GM19239 (cell line): ENCODE measurements around the gene GALNT2.

Source experiments
- DNase-seq: peaks from one replicate; pipeline ENCODE4 v3.0.0; 2011; ENCODE audit warnings: low spot score; ENCODE audit not compliant: insufficient read length
- FAIRE-seq: peaks from 2 replicates; lab custom pipeline; 2011; peaks lifted over from hg19 to GRCh38; lab: Jason Lieb, UNC

The GALNT2 gene

GRCh38 chr1:230141797-230142607, 75.0 kb downstream of the GALNT2 start:
- DNase-seq (no peak), FAIRE-seq (peak; percentile 8)

DNA sequence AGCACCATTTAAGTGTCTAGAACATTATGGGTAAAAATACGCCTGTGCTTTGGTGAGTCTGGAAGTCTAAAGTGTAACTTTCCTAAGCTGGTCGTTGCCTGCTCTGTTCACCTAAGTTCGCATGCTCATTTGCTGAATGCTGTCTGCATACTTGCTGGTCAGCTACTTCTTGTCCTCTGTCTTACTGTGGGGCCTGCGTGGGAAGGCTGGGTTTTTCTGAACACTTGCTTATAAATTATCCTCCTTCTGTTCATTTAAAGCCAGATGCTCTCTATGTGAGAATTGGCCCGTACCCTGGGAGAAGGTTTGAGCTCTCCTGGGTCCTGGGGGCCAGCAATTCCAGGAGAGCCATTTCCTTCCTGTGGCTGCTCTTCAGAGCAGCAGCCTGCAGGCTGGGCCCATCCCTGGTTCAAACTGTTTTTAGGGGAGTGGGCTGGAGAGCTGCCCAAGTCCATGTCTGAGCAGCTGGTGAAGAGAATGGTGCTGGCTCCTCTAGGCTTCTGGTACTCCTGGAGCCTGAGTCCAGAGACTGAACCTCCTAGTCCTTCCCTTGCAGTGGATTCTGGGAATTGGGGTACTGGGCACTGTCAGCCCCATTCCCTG, 75.7 kb downstream of the GALNT2 start:
- FAIRE-seq, result no peak
- no peak for DNase-seq

DNA sequence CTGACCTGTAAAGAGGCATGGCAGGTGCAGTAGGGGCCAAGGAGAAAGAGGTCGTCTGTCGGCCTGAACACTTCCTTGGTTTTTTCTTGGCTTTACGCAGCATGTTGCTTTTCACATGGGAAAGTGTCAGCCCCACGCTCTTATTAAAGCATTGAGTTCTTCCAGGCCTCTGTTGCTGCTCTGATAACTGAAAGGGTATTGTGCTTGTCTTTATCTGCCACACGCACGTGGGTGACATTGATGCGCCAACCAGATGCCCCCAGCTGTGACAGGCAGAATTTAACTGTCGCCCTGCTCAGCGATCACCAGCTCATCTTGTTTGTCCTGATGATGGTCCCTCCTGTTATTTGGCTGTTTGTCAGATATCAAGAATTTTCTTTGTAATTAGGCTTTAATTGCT, 76.5 kb downstream of the GALNT2 start:
- DNase-seq (no peak), FAIRE-seq (no peak)

GRCh38 chr1:230144010-230144614, 77.1 kb downstream of the GALNT2 start:
- no peak for DNase-seq
- FAIRE-seq, result no peak

DNA sequence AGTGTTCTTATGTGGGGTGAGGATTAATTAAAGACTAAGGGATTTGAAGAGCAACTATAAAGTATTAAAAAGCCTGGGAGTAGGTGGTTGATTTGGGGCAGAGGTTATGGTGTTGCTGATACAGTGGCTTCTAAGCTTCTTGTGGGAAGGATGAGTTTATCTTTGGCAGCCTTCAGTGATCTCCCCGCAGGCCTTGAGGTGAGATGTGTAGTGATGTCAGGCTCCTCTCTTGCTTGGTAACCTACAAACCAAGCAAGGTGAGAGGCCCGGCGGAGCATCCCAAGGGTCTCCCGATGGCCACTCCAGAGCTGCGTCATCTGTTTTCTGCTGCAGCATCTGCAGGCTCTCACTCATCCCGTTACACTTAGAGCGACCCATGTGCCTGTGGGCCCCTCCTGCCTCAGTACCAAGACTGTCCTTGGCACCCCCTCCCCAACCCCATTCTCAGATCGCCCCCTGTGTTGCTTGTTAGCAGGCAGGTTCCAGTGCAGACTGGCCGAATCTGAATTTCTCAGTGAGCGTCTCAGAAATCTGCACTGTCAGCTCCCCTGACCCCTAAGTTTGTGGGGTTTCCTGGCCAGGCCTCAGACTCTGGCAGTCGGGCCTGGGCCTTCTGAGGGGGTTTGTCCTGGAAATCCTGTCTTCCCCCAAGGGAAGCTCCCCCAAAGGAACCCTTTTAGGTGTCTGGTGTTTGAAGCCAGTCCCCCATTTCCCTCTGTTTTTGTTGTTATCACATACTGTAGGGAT, 77.9 kb downstream of the GALNT2 start:
- DNase-seq (no peak), FAIRE-seq (no peak)

- no peak for DNase-seq
- FAIRE-seq, result peak; percentile 66
Measured at GRCh38 chr1:230145505-230145899, 78.5 kb downstream of the GALNT2 start.

DNA sequence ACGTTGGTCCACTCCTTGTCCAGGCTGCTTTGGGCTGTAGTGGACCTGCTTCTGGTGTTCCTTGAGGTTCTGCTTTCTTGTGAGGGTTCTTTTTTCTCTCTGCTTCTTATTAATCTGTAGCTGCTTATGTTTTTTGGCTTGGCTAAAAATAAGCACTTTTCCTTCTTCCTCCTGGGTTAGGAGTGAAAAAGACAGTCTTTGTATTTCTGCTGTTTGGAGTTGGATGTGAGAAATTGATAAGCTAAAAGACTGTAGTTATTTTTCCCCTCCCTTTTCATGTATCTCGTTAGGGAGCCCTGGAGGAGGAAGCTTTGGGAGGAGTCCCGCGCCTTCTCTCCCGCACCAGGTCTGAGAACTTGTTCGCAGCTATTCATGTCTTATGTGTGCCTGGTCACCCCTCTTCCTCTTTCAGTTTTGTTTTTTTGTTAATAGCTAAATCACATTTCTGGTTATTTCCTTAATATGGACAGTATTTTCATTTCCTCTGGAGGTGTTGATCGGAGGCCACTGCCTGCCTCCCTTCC, 79.0 kb downstream of the GALNT2 start:
- FAIRE-seq (peak; percentile 78), DNase-seq (no peak)

DNA sequence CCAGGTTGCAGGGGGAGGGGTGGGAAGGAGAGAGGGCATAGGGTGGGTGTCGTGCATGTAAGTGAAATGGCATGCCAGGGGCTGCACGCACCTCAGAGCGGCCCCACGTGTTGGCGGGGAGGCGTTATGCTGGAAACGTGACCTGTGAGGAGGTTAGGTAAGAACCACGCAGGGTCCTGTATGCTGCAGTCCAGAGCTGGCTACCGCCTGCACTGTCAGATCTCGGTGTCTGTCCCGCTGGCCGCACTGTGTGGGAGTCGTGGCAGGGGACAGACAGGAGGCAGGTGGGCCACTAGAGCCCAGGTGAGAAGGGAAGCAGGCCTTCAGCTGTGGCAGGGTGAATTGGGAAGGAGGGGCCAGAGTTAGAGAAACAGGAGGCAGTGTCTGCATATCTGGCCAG, 79.7 kb downstream of the GALNT2 start:
- no peak for DNase-seq
- no peak for FAIRE-seq

- DNase-seq (no peak), FAIRE-seq (peak; percentile 14)
Measured at GRCh38 chr1:230147253-230148125, 80.5 kb downstream of the GALNT2 start.

DNA sequence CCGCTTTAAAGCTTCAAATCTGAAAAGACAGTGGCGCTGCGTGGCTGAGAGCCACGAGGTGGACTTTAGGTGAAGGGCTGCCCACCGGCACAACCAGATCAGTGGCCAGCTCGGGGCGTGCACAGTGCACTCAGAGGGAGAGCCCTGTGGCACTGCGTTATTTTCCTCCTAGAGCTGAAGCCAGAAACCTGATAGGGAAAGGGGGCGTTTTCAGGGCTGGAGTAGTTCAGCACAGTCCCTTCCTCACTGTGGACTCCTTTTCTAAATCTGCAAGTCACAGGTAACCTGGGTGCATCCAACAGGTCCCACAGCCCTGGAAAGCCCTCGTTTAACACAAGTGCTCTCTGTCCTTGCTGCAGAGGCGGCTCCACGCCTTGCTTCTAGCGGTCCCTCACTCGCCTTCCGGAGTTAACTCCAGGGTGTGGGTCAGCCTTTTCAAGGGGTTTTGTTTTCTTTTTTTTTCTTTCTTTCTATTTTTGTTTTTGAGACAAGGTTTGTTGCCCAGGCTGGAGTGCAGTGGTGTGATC, 81.2 kb downstream of the GALNT2 start:
- FAIRE-seq, result no peak
- no peak for DNase-seq

DNA sequence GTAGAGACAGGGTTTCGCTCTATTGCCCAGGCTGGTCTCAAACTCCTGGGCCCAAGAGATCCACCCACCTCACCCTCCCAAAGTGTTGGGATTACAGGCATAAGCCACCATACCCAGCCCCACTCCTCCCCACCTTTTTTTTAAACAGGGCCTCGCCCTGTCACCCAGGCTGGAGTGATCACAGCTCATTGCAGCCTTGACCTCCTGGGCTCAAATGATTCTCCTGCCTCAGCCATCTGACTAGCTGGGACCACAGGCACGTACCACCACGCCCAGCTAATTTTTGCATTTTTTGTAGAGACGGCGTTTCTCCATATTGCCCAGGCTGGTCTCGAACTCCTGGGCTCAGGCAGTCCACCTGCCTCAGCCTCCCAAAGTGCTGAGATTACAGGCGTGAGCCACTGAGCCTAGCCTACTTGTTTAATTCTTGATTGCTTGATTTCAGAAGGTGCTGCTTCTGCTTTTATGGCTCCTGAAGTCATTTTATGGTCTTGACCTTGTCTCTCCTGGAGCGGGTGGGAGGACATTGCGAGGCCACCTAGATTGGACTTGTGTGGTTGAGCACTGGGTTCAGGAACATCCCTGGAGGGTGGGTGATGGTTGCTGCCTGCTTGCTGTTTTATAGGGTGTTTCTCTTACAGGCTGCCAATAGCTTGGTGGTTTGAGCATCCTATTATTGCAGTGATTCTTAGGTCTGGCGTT, 81.9 kb downstream of the GALNT2 start:
- DNase-seq (no peak), FAIRE-seq (peak; percentile 37)

DNA sequence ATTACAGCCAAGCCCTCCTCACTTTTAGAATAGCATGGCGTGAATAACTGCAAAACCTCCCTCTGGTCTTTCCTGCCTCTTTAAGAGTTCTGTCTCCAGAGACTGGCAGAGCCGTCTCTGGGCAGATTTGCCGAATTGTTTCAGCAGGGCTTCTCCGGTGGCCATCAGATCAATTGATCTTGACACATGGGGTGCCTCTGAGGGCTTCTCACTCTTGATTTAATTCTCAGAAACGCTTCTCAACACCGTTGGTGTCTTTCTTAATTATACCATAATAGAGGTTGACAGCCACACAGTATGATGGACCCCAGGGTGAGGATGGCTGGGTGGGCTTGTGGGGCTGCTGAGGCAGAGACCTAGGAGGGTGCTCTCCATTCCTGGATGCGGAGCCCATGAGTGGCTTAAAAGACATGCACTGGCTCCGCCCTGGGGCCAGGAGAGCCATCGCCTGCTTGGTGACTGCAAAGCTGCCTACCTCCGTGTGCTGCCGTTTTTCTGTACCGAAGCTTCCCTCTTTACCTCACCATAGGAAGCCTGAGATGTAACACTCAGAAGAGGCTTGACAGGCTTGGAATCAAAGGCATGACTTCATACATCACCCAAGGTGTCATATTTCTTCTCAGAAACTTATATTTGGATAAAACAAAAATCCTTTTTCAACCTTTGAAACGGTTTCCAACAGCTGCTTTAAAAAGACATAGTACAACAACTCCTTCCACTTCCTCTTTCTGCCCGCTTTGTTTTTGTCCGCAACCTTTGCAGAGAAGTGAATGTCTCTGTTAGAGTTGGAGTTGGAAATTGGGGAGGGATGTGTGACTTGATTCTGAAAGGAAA, 82.9 kb downstream of the GALNT2 start:
- DNase-seq (peak; percentile 52), FAIRE-seq (peak; percentile 97)

GRCh38 chr1:230150615-230151014, 83.6 kb downstream of the GALNT2 start:
- FAIRE-seq (peak; percentile 26), DNase-seq (no peak)

- DNase-seq, result no peak
- FAIRE-seq, result no peak
Measured at GRCh38 chr1:230151924-230152468, 85.0 kb downstream of the GALNT2 start.

DNA sequence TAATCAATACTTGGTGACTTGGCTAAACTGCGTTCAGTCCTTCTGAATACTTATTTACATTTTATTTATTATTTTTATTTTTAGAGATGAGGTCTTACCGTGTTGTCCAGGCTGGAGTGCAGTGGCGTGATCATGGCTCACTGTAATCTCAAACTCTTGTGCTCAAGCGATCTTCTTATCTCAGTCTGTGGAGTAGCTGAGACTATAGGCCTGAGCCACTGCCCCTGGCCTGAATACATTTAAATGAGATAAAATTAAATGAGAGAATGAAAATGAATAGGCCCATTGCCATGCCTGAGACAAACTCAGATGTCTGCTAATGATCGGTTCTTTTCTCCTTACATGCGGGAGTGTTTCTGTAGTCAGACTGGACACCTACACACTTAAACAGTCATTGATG, 86.0 kb downstream of the GALNT2 start:
- DNase-seq (no peak), FAIRE-seq (no peak)

DNA sequence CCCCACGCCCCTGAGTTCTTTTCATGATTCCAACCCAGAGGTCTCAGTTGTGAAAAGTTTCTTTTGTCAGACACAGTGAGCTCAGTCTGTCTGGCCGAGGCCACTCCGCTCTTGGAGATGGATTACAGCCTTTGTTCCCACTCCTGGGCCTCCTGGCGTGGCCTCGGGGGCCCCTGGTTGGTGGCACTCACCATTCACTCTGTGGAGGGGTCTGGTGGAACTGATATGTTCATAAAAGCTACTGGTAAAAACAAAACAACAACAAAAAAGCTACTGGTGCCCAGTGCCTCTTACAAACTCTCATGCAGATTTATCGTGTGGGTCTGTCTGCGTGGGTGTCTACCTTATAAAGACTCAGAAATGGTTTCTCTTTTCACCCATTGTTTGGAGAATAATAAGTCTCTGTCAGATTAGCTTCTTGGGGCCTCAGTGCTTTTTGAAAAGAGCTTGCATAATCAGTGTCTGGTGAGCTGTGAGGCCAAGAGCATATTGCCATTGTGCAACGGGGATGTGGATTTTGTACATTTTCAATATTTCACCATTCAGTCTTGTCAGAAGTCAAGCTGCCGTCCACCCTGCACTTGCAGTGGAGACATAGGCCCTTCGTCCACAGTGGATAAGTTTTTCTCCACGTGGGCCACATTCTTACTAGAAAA, 86.7 kb downstream of the GALNT2 start:
- FAIRE-seq (no peak), DNase-seq (no peak)

GRCh38 chr1:230155021-230155420, 88.0 kb downstream of the GALNT2 start:
- DNase-seq (no peak), FAIRE-seq (no peak)
